IPS-15b (cell line): ENCODE results near the gene DAPK2.

Source experiments
- H3K27me3 ChIP-seq: one replicate; pipeline ENCODE4 v1.6.1; 2013; ENCODE audit warnings: low read length; ENCODE audit not compliant: control insufficient read depth, insufficient read depth
- H3K36me3 ChIP-seq: one replicate; pipeline ENCODE4 v1.6.1; 2013; ENCODE audit warnings: low read length; ENCODE audit not compliant: control insufficient read depth, insufficient read depth
- H3K4me1 ChIP-seq: one replicate; pipeline ENCODE4 v1.6.1; 2013; ENCODE audit warnings: mild to moderate bottlenecking, low read length; ENCODE audit not compliant: control insufficient read depth, insufficient read depth
- H3K4me3 ChIP-seq: one replicate; pipeline ENCODE4 v1.5.1; 2013; ENCODE audit warnings: low read depth, low read length
- H3K9ac ChIP-seq: one replicate; pipeline ENCODE4 v1.6.1; 2013; ENCODE audit warnings: low read depth, mild to moderate bottlenecking, low read length
- H3K9me3 ChIP-seq: one replicate; pipeline ENCODE4 v1.6.1; 2013; ENCODE audit warnings: mild to moderate bottlenecking, low read length; ENCODE audit not compliant: control insufficient read depth, insufficient read depth

DAPK2 gene

DNA sequence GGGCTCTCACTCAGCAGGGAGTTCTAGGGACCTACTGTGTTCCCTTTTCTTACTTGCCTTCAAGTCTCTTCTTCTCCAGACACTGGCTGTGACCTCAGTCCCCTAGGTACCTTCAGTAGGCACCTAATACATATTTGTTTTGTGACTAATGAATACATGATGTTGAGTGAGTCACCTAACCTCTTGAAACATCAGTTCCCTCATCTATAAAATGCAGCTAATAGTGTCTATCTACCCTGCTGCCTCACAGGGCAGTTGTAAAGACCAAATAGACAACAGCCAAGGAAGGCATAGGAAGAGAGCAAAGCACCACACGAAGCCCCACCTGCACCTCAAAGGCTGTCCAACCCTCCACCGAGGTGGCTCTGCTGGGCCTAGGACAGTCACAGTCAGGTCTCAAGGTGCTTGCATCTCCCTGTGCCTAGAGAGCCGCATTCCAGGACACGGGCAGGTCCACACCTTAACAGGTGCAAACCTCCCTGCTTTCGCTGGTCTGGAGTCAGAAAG is 29.1 kb downstream of the DAPK2 start:
- no peak overlapping the region for H3K4me3 ChIP-seq

DNA sequence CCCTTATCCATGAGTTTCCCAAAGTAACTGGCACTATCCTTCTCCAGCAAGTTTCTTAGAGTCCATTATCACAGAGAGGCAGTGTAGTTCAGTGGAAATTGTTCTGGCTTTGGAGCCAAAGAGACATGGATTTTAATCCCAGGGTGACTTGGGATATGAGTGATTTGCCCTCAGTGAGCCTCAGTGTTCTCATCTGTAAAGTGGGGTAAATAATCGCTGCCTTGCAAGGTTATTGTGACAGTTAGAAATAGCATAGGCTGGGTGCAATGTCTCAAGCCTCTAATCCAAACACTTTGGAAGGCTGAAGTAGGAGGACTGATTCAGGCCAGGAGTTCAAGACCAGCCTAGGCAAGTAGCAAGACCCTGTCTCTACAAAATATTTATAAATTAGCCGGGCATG is 30.0 kb downstream of the DAPK2 start:
- no peak overlapping the region for H3K9ac ChIP-seq

More for the DNA sequence above, 29.1 kb downstream of the DAPK2 start:
- Histone ChIP-seq H3K4me1 (no peaks in the 10 kb centered on the region), H3K9ac (no peak overlapping the region), H3K9me3 (no peaks in the 10 kb centered on the region), H3K36me3 (no peaks in the 10 kb centered on the region), H3K27me3 (no peaks in the 10 kb centered on the region)

DNA sequence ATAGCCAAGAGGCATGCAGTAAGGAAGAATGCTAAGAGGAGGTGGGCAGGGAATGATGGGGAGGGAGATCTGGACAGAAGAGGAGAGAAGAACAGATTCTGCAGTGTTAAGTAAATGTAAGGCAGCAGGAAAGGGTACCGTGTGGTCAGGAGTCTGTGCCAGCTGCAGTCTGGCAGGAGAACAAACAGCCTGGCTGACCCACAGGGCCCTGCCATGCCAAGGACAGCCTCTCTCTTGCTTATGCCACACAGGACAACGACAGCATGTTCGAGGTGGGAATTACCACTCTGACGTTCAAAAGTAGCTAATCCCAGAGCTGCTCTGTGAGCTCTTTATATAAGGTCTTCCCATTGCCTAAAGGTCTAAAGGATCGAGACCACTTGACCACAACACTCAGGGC is 31.3 kb downstream of the DAPK2 start:
- Histone ChIP-seq H3K4me1 (no peaks in the 10 kb centered on the region), H3K27me3 (no peaks in the 10 kb centered on the region), H3K36me3 (no peaks in the 10 kb centered on the region), H3K4me3 (no peak overlapping the region), H3K9ac (no peak overlapping the region), H3K9me3 (no peaks in the 10 kb centered on the region)

More for the DNA sequence above, 30.0 kb downstream of the DAPK2 start:
- H3K4me1 ChIP-seq: no peaks in the 10 kb centered on the region
- no peaks in the 10 kb centered on the region for H3K36me3 ChIP-seq
- H3K9me3 ChIP-seq: no peaks in the 10 kb centered on the region
- no peak overlapping the region for H3K4me3 ChIP-seq
- no peaks in the 10 kb centered on the region for H3K27me3 ChIP-seq

DNA sequence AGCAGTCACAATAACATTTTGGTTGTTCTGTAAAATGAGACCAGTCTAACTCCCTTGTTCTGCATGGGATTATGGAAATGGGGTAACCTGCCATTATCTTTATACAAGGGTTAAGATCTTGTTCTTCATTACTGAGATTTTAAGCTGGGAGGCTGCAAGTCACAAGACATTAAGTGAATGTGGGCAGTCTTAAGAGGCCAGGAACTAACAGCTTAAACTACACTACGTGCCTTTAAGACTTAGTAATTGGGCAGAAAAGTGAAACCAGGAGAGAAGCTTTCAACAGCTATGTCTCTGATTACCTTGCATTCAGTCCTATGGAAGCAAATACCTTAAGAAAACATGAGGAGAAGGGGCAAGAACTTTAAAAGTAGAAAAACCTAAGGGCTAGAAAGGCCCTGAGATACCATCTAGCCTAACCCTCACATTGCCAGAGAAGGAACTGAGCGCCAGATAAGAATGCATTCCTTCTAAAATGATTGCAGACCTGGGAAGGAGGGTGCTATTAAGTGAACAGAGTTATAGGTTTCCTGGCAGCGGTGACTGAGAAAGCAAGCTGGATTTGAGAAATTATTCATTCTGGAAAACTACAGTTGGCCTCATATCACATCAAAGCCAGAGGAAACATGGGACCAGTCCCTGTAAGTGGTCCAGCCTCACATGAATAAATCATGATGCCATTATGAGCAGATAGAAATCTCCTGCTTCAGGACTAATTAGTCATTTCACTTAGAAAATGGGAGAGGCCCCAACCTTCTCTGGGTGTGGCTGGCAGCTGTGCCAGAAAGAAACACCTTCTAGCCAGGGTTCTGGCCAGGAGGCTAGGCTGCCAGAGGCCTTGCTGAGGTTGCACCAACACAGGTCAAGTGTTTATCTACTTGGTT is 32.9 kb downstream of the DAPK2 start:
- Histone ChIP-seq H3K36me3 (no peaks in the 10 kb centered on the region), H3K9ac (no peak overlapping the region), H3K4me3 (no peak overlapping the region), H3K9me3 (no peaks in the 10 kb centered on the region), H3K4me1 (no peaks in the 10 kb centered on the region), H3K27me3 (no peaks in the 10 kb centered on the region)

DNA sequence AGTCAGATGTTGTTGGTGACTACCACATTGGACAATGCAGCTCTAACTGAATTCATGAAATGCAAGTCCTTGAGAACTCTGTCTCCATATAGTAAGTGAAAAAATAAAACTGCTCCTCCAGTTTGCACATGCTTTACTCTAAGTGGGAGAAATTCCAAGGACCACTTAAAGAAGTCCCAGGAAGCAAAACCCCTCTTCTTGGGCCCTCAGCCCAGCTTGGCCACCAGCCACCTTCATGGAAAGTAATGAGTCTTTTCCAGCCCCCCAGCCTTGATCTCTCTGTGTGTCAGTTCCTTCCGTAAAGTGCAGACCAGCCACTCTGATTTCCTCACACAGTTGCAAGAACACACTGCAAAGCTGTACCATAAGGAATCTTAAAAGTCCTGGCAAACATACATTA is 34.5 kb downstream of the DAPK2 start:
- Histone ChIP-seq H3K9ac (no peak overlapping the region), H3K9me3 (no peaks in the 10 kb centered on the region), H3K4me3 (no peak overlapping the region), H3K27me3 (no peaks in the 10 kb centered on the region), H3K36me3 (no peaks in the 10 kb centered on the region), H3K4me1 (no peaks in the 10 kb centered on the region)

DNA sequence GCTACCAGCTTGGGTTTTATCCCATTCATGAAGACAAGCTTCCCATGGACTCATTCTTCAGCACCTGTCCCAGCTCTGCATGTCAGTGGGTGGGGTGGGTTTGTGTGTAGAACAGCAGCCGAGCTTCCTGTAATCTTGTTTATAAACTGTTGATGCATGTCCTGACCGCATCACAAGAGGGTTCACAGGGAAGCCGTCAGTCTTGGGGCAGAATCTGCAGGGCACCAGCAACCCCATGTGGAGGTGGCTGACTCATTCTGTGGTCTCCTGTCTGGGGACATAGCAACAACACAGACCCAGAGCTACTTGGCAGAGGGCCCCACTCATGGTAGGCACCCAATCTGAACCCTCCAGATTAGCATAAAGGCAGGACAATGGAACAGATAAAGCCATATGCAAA is 35.6 kb downstream of the DAPK2 start:
- H3K4me3 ChIP-seq: no peak overlapping the region
- no peaks in the 10 kb centered on the region for H3K4me1 ChIP-seq
- no peaks in the 10 kb centered on the region for H3K36me3 ChIP-seq
- H3K9me3 ChIP-seq: no peaks in the 10 kb centered on the region
- no peak overlapping the region for H3K9ac ChIP-seq
- no peaks in the 10 kb centered on the region for H3K27me3 ChIP-seq

DNA sequence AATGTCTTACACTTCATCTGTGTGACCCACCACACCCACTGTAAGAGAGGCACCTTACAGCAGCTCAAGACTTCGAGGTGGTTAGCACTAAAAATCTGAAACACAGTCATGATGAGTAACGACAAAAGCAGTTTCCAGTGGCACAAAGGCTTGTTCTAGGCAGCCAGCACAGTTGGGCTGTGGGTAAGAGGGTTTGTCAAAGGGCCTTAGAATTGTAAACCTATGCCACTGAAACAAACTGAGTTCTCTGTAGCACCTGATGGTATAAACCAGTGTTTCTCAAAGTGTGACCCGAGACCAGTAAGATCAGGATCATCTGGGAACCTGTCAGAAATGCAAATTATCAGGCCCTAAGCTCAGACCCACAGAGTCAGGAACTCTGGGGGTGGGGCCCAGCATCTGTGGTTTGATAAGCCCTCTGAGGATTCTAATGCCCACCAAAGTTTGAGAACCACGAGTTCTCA is 36.5 kb downstream of the DAPK2 start:
- Histone ChIP-seq H3K9me3 (no peaks in the 10 kb centered on the region), H3K27me3 (no peaks in the 10 kb centered on the region), H3K36me3 (no peaks in the 10 kb centered on the region), H3K4me3 (no peak overlapping the region), H3K4me1 (no peaks in the 10 kb centered on the region), H3K9ac (no peak overlapping the region)

DNA sequence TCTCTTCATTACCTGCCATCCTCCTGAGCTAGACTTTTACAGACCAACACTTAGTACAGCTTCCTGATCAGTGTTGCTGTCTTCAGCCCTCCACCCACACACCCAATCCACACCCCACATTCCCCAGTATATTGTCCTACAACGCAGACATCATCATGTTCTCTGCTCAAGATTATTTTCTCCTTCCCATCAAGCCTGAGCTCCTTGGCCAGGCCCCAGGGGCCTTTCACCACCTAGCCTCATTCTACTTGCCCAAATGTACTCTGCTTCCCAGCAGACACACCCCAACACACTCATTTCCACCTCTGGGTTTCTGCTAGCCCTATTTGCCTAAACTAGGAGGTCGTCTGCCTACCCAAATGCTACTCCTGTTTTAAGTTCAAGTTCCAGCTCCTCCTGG is 37.0 kb downstream of the DAPK2 start:
- Histone ChIP-seq H3K4me1 (no peaks in the 10 kb centered on the region), H3K9ac (no peak overlapping the region), H3K27me3 (no peaks in the 10 kb centered on the region), H3K4me3 (no peak overlapping the region), H3K9me3 (no peaks in the 10 kb centered on the region), H3K36me3 (no peaks in the 10 kb centered on the region)

DNA sequence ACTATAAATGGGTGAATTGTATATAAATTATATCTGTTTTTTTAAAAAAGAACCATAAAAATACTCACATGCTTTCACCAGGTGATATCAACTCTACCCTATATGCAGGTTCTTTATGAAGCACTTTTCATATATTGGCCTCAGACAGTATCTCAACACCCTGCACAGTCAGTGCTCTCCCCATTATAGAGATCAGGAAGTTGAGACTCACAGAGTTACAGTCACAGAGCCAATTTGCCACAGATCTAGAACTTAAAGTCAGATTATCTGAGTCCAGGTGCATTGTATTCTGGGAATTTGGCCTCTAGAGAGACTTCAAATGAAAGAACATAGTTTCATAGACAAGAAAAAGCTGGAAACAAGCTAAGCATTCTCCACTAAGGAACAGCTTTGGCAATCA is 38.1 kb downstream of the DAPK2 start:
- Histone ChIP-seq H3K4me3 (no peak overlapping the region), H3K9me3 (no peaks in the 10 kb centered on the region), H3K36me3 (no peaks in the 10 kb centered on the region), H3K9ac (no peak overlapping the region), H3K4me1 (no peaks in the 10 kb centered on the region), H3K27me3 (no peaks in the 10 kb centered on the region)

DNA sequence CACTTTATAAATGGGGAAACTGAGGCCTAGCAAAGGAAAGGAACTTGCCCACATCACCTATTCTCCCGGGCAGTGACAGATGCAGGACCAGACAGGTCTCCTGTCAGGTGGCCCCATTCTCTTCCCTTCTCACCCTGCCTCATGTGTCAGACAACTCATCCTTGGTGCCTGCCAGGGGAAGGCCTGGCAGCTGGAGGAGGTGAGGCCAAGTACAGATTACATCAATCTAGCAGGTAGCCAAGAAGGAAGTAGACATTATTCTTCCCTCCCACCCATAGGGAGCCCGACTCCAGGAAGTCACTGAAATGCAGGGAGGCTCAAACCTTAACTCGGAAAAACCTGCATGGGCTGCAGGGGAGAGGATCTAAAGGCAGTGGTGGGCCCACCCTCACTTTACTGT is 39.6 kb downstream of the DAPK2 start:
- Histone ChIP-seq H3K4me1 (no peaks in the 10 kb centered on the region), H3K9me3 (no peaks in the 10 kb centered on the region), H3K4me3 (no peak overlapping the region)

DNA sequence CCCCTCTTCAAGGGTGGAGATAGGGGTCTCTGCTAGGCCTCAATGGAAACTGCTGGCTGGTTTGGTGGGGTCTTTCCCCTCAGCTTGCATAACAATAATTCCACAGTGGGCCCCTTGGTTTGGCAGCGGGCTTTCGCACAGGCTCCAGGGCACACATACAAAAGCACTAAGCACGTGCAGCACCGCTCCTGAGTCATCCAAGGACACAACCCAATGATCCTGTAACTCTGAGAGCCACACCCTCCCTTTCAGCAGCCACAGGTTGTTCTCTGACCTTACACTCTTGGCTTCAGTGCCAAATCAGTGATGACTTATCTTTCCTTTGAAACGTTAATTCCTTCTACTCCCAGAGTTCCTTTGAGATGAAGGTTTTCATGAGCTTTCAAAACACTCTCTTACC is 41.7 kb downstream of the DAPK2 start:
- Histone ChIP-seq H3K9me3 (no peaks in the 10 kb centered on the region), H3K4me3 (no peak overlapping the region), H3K27me3 (no peaks in the 10 kb centered on the region), H3K9ac (no peak overlapping the region), H3K36me3 (no peaks in the 10 kb centered on the region), H3K4me1 (no peaks in the 10 kb centered on the region)

More for the DNA sequence above, 39.6 kb downstream of the DAPK2 start:
- no peaks in the 10 kb centered on the region for H3K27me3 ChIP-seq
- no peaks in the 10 kb centered on the region for H3K36me3 ChIP-seq
- H3K9ac ChIP-seq: no peak overlapping the region

DNA sequence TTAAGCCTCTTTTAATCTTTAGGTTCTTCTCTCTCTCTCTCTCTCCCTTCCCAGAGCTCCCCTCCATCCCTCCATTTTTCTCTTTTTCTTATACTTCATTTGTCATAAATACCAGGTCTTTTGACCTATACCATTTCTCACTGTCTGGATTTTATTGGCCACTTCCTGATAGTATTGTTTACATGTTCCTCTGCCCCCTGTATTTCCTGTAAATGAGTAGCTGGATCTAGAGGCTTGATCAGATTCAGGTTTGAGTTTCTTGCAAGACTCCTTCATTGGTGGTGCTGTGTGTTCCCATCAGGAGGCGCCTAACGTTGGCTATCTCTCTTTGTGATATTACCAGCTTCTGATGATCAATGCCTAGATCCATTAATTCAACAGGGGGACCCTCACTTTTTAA is 42.2 kb downstream of the DAPK2 start:
- no peak overlapping the region for H3K9ac ChIP-seq
- no peaks in the 10 kb centered on the region for H3K36me3 ChIP-seq
- H3K4me3 ChIP-seq: no peak overlapping the region
- no peaks in the 10 kb centered on the region for H3K27me3 ChIP-seq
- H3K4me1 ChIP-seq: no peaks in the 10 kb centered on the region
- no peaks in the 10 kb centered on the region for H3K9me3 ChIP-seq
